ENCODE results near the gene INHBC.

DNA sequence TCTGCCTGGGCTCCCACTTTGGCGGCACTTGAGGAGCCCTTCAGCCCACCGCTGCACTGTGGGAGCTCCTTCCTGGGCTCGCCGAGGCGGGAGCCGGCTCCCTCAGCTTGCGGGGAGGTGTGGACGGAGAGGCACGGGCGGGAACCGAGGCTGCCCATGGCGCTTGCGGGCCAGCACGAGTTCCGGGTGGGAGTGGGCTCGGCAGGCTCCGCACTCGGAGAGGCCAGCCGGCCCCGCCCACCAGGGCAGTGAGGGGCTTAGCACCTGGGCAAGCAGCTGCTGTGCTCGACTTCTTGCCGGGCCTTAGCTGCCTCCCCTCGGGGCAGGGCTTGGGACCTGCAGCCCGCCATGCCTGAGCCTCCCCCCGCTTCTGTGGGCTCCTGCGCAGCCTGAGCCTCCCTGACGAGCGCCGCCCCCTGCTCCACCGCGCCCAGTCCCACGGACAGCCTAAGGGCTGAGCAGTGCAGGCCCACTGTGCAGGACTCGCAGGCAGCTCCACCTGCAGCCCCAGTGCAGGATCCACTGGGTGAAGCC lies 48.3 kb upstream of the INHBC start:
- TF ChIP-seq POLR2A (IDR thresholded peaks at IDR 0.05): no peak
- no peak for TF ChIP-seq CTCF (IDR thresholded peaks at IDR 0.05)
- no peak for TF ChIP-seq POLR2AphosphoS5 (IDR thresholded peaks at IDR 0.05)

Data from breast epithelium (tissue), 3 donors.